Renal cortical epithelial cell (primary cell): Measurements from ENCODE around the gene MC3R. TPM values are rescaled to one million over a fixed set of nuclear protein-coding genes. Genes with fewer than 3 reads are reported as not detected.
"Not testable (repeated sequence)": the region's sequence is repeated elsewhere in the genome, so short reads cannot be mapped to it uniquely, and the experiment has no call there.

Experiments
- DNase-seq: peaks from one replicate; pipeline ENCODE4 v3.0.0-alpha.2; 2011; ENCODE audit warnings: low read depth
- total RNA-seq: library from RNA; depleted of rRNA; stranded (reverse); fragments of >200 nt; gene quantifications from 2 replicates; pipeline ENCODE4 v1.2.3, GENCODE V29; 2014

The MC3R gene
- total RNA-seq = not detected in 2 replicates

GRCh38 chr20:56247954-56248782, at the start of gene MC3R:
MC3R (plus strand) TSS chr20:56248732; CDS start chr20:56248844, 112 bp downstream.
- peak; percentile 13 for DNase-seq

DNA sequence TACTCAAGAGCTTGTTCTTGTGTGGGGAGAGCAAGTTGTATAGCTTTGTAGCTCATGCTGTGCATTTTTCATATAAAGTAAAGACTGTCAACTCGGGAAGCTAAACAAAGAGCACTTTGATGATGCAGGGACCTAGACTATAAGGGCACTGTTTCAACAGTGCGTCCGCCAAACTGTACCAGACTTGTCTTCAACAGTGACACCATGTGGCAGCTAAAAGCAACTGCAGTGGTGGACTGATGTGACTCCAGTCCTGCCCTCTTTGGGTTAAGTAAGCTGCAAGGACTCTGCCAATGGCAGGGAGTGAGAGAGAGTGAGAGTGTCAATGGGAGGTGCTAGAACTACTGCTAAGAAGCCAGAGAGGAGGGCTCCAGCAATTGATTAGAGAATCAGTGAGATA, 48.1 kb upstream of the MC3R start:
- no peak for DNase-seq

DNA sequence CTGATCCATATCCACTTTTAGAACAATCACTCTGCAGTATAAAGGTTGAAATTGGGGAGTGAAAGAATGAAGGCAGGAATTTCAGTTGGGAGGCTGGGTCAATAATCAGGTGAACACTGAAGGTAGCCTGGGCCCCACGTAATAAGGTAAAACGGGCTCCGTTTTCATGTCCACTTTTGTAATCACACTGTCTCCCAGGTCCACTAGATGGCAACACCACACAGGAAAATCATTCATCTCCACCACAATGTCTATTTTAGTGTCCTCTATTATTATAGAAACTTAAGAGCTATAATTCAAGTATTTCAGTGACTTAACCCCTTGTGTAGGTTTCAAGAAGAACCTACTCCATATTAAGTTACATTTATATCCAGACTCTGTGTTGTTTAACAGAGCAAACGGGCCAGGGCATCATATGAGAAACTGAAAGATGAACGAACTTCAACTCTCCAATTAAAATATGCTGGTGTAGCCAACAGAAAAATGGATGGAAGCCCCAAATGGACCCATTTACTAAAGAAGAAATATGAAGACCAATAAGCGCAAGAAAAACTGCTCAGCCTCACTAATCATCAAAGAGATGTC, 45.9 kb upstream of the MC3R start:
- no peak for DNase-seq

DNA sequence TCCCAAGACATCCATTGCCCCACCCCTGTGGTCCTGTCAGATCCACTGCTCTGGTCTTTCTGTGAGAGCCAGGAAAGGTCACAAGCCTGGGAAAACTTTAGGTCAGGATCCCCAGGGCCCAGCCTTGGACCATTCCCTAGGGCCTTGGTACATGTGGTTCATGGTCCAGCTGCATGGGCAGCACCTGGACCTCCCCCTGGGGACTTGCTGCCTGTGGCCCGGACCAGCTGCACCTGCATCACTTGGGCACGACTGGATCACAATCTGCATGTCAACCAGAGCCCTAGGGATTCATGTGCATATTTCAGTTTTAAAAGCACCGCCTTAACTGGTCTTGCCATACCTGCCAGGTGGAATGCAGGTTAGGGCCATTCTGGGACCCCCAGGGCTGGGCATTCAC, 44.3 kb upstream of the MC3R start:
- no peak for DNase-seq

- DNase-seq = no peak
Observed at GRCh38 chr20:56205346-56205745, 43.2 kb upstream of the MC3R start.

- DNase-seq = no peak
Observed at GRCh38 chr20:56207656-56208055, 40.9 kb upstream of the MC3R start.

GRCh38 chr20:56208121-56208520, 40.4 kb upstream of the MC3R start:
- DNase-seq = no peak

DNA sequence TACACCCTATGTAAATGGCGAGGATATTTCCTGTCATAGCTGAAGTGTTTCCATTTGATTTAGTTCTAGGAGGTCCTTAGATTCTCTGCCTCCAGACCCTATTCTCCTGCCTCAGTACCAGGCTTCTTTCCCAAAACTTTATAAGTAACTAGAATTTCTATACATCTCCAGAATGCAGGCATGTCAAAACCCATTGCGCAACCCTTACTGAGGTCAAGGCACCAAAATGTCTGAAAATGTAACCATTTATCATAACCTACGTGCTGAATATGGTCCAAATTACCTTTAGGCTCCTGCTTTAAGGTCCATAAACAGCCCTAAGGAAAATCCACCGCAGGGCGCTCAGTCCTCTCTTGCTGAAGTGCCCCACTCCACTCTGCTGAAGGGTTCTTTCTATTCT, 37.5 kb upstream of the MC3R start:
- no peak for DNase-seq

- DNase-seq = no peak
Observed at GRCh38 chr20:56212091-56212490, 36.4 kb upstream of the MC3R start.

GRCh38 chr20:56213321-56213720, 35.2 kb upstream of the MC3R start:
- DNase-seq = no peak

- DNase-seq = no peak
Observed at GRCh38 chr20:56215115-56215514, 33.4 kb upstream of the MC3R start.

- DNase-seq = no peak
Observed at GRCh38 chr20:56217829-56218228, 30.7 kb upstream of the MC3R start.

DNA sequence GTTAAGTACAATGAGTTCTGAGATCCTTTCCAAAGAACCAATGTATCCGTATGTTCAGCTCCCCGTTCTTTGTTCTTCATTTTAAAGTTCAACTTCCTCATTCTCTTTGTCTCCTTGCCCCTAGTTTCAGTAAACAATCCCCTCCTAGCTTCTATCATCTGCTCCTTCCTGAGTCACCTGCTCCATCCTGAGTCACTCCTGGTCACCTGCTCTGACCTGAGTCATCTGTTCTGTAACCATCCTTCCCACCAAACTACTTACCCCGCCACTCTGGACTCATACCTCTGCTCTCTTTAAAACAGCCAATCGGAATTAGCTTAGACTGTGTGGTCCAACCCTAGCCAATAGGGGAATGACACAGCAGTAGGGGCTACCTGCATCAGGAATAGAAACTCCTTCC, 27.3 kb upstream of the MC3R start:
- DNase-seq = not testable (repeated sequence)

- no peak for DNase-seq
Observed at GRCh38 chr20:56222201-56222600, 26.3 kb upstream of the MC3R start.

GRCh38 chr20:56222945-56223344, 25.6 kb upstream of the MC3R start:
- no peak for DNase-seq

GRCh38 chr20:56223352-56223751, 25.2 kb upstream of the MC3R start:
- no peak for DNase-seq

DNA sequence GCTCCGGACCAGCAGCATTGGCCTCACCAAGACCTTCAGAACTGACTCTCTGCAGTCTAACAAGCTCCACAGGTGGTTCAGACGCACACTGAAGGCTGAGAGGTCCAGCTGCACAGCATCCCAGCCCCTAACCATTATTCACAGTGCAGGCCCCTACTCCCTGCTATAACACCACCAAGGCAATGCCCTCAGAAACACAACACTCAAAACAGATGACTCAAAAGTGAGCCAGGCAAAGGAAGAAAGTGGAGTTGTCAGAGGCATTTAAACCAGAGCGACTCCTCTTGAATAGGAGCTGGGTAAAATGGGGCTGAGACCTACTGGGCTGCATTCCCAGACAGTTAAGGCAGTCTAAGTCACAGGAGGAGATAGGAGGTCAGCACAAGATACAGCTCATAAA, 20.5 kb upstream of the MC3R start:
- no peak for DNase-seq

- no peak for DNase-seq
Observed at GRCh38 chr20:56229812-56230211, 18.7 kb upstream of the MC3R start.

- no peak for DNase-seq
Observed at GRCh38 chr20:56234110-56234509, 14.4 kb upstream of the MC3R start.

GRCh38 chr20:56237335-56237734, 11.2 kb upstream of the MC3R start:
- DNase-seq = no peak

GRCh38 chr20:56244259-56244658, 4.3 kb upstream of the MC3R start:
- DNase-seq = no peak

- DNase-seq = no peak
Observed at GRCh38 chr20:56245761-56246160, 2.8 kb upstream of the MC3R start.

DNA sequence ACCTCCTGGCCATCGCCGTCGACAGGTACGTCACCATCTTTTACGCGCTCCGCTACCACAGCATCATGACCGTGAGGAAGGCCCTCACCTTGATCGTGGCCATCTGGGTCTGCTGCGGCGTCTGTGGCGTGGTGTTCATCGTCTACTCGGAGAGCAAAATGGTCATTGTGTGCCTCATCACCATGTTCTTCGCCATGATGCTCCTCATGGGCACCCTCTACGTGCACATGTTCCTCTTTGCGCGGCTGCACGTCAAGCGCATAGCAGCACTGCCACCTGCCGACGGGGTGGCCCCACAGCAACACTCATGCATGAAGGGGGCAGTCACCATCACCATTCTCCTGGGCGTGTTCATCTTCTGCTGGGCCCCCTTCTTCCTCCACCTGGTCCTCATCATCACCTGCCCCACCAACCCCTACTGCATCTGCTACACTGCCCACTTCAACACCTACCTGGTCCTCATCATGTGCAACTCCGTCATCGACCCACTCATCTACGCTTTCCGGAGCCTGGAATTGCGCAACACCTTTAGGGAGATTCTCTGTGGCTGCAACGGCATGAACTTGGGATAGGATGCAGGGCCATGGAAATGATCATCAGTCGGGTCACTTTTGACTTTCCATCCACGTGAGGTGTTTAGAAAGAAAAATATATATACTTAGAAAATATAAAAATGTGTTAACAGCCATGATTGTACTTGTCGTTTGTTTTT, 868 bp downstream of the MC3R start:
- no peak for DNase-seq
